ENCODE data around the gene PKHD1.

DNA sequence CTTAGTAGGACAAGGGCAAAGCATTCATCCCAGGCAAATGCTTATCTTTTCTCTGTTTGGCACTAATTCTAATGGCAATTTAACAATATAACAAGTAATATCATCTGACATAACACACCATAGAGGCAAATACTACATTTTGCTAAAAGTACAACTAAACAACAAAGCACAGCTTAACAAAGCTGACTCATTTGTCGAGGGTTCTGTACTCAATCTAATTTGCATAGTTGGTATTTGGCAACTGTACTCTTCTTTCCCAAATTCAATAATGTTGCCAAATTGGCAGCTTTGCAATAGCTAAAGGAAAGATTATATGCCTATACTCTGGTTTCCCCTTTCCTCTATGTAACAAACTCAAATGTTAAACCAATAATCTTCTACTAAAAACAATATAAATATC lies 461.0 kb downstream of the PKHD1 start:
- TF ChIP-seq POLR2A (IDR thresholded peaks at IDR 0.05) = no peak
- TF ChIP-seq, protein P1, sequence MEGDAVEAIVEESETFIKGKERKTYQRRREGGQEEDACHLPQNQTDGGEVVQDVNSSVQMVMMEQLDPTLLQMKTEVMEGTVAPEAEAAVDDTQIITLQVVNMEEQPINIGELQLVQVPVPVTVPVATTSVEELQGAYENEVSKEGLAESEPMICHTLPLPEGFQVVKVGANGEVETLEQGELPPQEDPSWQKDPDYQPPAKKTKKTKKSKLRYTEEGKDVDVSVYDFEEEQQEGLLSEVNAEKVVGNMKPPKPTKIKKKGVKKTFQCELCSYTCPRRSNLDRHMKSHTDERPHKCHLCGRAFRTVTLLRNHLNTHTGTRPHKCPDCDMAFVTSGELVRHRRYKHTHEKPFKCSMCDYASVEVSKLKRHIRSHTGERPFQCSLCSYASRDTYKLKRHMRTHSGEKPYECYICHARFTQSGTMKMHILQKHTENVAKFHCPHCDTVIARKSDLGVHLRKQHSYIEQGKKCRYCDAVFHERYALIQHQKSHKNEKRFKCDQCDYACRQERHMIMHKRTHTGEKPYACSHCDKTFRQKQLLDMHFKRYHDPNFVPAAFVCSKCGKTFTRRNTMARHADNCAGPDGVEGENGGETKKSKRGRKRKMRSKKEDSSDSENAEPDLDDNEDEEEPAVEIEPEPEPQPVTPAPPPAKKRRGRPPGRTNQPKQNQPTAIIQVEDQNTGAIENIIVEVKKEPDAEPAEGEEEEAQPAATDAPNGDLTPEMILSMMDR (IDR thresholded peaks at IDR 0.05) = no peak

Data from body of pancreas (tissue), 4 donors.